HepG2 (cell line): ENCODE measurements around the gene TEX19. TPM values are rescaled to one million over a fixed set of nuclear protein-coding genes. Genes with fewer than 3 reads are reported as not detected.

Experiments used
- ATAC-seq: fragments of 200-7000 bp; cut with Tn5 transposase; 3 replicates; pipeline ENCODE4 v1.9.1; 2020; ENCODE audit warnings: mild to moderate bottlenecking, moderate library complexity
- BruUV-seq: library from RNA; stranded (reverse); fragments of 400-500 nt; replicated peaks from 2 replicates; lab custom pipeline; 2021; lab: Mats Ljungman, UMichigan
- CTCF ChIA-PET: fragments of 300-600 bp; formaldehyde crosslinking; extraction: SDS; loops from one replicate; lab custom pipeline; 2021; ENCODE audit warnings: low total read pairs, inconsistent platforms, low intra/inter-chr PET ratio; lab: Yijun Ruan, JAX
- POLR2A ChIA-PET: fragments of 350-600 bp; sonication (Branson Sonifier 250); formaldehyde crosslinking; loops from one replicate; lab custom pipeline; 2020; ENCODE audit warnings: antibody characterized with exemption, inconsistent platforms; lab: Yijun Ruan, JAX
- DNase-seq: peaks from one replicate; pipeline ENCODE4 v3.0.0-alpha.2; 2015; ENCODE audit warnings: low spot score
- FAIRE-seq: peaks from 3 replicates; lab custom pipeline; 2011; peaks lifted over from hg19 to GRCh38; lab: Jason Lieb, UNC
- H2AFZ ChIP-seq: one replicate; pipeline ENCODE4 v1.6.1; 2011; ENCODE audit warnings: low read length, inconsistent platforms
- H3K27ac ChIP-seq: fragments of 300-600 bp; 3 replicates; pipeline ENCODE4 v1.8.0; 2011; ENCODE audit warnings: mixed run types, mild to moderate bottlenecking, mixed read lengths, low read length, inconsistent platforms; ENCODE audit not compliant: insufficient read depth; ENCODE audit errors: extremely low read length
- H3K27me3 ChIP-seq, 2 experiments: fragments of 200-600 bp in 1 of 2; 2 replicates in 1 of 2; 3 replicates in 1 of 2; pipeline versions ENCODE4 v1.6.0 to v1.8.0; 2011; ENCODE audit warnings: low read length in 2 of 2, mild to moderate bottlenecking in 2 of 2, moderate library complexity in 2 of 2, inconsistent platforms in 1 of 2; ENCODE audit not compliant: insufficient read depth in 2 of 2, control insufficient read depth in 1 of 2
- H3K36me3 ChIP-seq, 2 experiments: fragments of 200-600 bp in 1 of 2; replicated peaks in 1 of 2; 2 replicates in 1 of 2; 3 replicates in 1 of 2; pipeline versions ENCODE4 v1.5.1 to v1.8.0; 2011; ENCODE audit warnings: low read length in 2 of 2, inconsistent platforms in 1 of 2; ENCODE audit not compliant: insufficient read depth in 2 of 2, control insufficient read depth in 1 of 2
- H3K4me1 ChIP-seq: 2 replicates; pipeline ENCODE4 v1.5.1; 2012; ENCODE audit warnings: low read length, inconsistent platforms; ENCODE audit not compliant: insufficient read depth
- H3K4me2 ChIP-seq: 2 replicates; pipeline ENCODE4 v1.6.0; 2011; ENCODE audit warnings: low read depth, low read length, inconsistent platforms
- H3K4me3 ChIP-seq, 3 experiments: fragments of 200-600 bp in 1 of 3; sonication (generic), shearing (Covaris generic) in 1 of 3; replicated peaks in 1 of 3; 2 replicates each; pipeline ENCODE4 v1.5.1; 2011 to 2016; ENCODE audit warnings: low read length in 3 of 3, inconsistent platforms in 2 of 3, low read depth in 2 of 3, mild to moderate bottlenecking in 2 of 3, control low read depth in 1 of 3, mixed read lengths in 1 of 3; ENCODE audit not compliant: insufficient read depth in 1 of 3
- H3K79me2 ChIP-seq: one replicate; pipeline ENCODE4 v1.6.1; 2011; ENCODE audit warnings: low read length, inconsistent platforms; ENCODE audit not compliant: insufficient read depth
- H3K9ac ChIP-seq: 2 replicates; pipeline ENCODE4 v1.6.0; 2011; ENCODE audit warnings: mild to moderate bottlenecking, low read depth, low read length, inconsistent platforms; ENCODE audit not compliant: insufficient read depth
- H3K9me3 ChIP-seq: 2 replicates; pipeline ENCODE4 v1.5.1; 2012; ENCODE audit warnings: mild to moderate bottlenecking, low read length
- H4K20me1 ChIP-seq: 2 replicates; pipeline ENCODE4 v1.6.0; 2011; ENCODE audit warnings: inconsistent platforms, mild to moderate bottlenecking, low read length, moderate library complexity; ENCODE audit not compliant: insufficient read depth
- AGO2 ChIP-seq: fragments of 200-400 bp; formaldehyde crosslinking; optimal IDR thresholded peaks from 2 replicates; pipeline ENCODE3; 2017; ENCODE audit warnings: mild to moderate bottlenecking, low read depth, low read length, moderate library complexity
- EED ChIP-seq: sonication (generic); formaldehyde crosslinking; IDR thresholded peaks from 2 replicates; pipeline ENCODE4 v1.5.0; 2020; ENCODE audit warnings: mild to moderate bottlenecking, missing genetic modification reagents
- ZBTB2 ChIP-seq: sonication (generic); formaldehyde crosslinking; IDR thresholded peaks from 2 replicates; pipeline ENCODE4 v1.8.0; 2022; ENCODE audit warnings: low read depth, missing genetic modification reagents
- ZBTB33 ChIP-seq: sonication (generic); formaldehyde crosslinking; IDR thresholded peaks from 2 replicates; pipeline ENCODE4 v1.4.0; 2020; ENCODE audit warnings: missing genetic modification reagents
- ZNF317 ChIP-seq: sonication (generic); formaldehyde crosslinking; IDR thresholded peaks from 2 replicates; pipeline ENCODE4 v1.5.0; 2020; ENCODE audit warnings: mild to moderate bottlenecking, missing genetic modification reagents
- ZNF850 ChIP-seq: sonication (generic); formaldehyde crosslinking; conservative IDR thresholded peaks from 2 replicates; pipeline ENCODE4 v1.9.0; 2021; ENCODE audit warnings: mild to moderate bottlenecking, missing genetic modification reagents
- WGBS: methylation state at CpG from one replicate; pipeline ENCODE4 v1.1.6; 2017; ENCODE audit warnings: low lambda C conversion rate; 5-methylcytosine and 5-hydroxymethylcytosine counted together
- in situ Hi-C: cut with HindIII; loops from 2 replicates; pipeline ENCODE4 v1.10.0; 2017; ENCODE audit warnings: low pct_unique_long_range_greater_than_20kb; ENCODE audit not compliant: extremely low pct_ligation_motif_present
- intact Hi-C: fragments of 100-400 bp; cut with micrococcal nuclease; formaldehyde crosslinking; loops from one replicate; pipeline ENCODE4 v1.10.0; 2022; ENCODE audit not compliant: unreplicated experiment
- polyA plus RNA-seq, 8 experiments: library from polyadenylated mRNA; depleted of rRNA in 3 of 8; stranded (reverse) in 7 of 8; unstranded in 1 of 8; fragments of >200 nt; fragmentation: Illumina TruSeq in 4 of 8; extraction: Trizol in 4 of 8; gene quantifications; 2 replicates each; pipeline versions ENCODE4 v1.2.1 to v1.2.3, GENCODE V29; 2011 to 2016; ENCODE audit warnings: low read depth in 4 of 8, missing spikeins in 1 of 8, mixed read lengths in 1 of 8; ENCODE audit not compliant: insufficient read depth in 1 of 8
- total RNA-seq, 5 experiments: library from RNA; depleted of rRNA; stranded (reverse); fragments of >200 nt; fragmentation: Illumina TruSeq; extraction: Trizol; gene quantifications; 2 replicates each; pipeline ENCODE4 v1.2.3, GENCODE V29; 2016; ENCODE audit warnings: low read depth in 1 of 5

The TEX19 gene
- total and polyA plus RNA-seq, 2 of the 13 experiments (the other 11 are each of a cell fraction or from before 2014, with no cell fraction given) = 1.3 to 6.0 TPM

GRCh38 chr17:82333279-82334171 is 25.5 kb upstream of the TEX19 start, which contains the start of gene SECTM1:
SECTM1 (minus strand) TSS chr17:82333766; CDS start chr17:82327240, 6,526 bp downstream.
- peak within 1 kb of the TSS; percentile 71 for H3K4me2 ChIP-seq
- no peak for DNase-seq
- no peak for FAIRE-seq
- CTCF ChIA-PET = no interaction called here
- H3K79me2 ChIP-seq = peaks cover 1% of the 10 kb centered on the region
- WGBS = 96% methylated on average over 86 of the region's 90 CpGs
- peak within 1 kb of the TSS; percentile 45 for H3K9ac ChIP-seq
- H3K36me3 ChIP-seq = no peaks in the 10 kb centered on the region
- ATAC-seq = no peak
- H3K9me3 ChIP-seq = no peaks in the 10 kb centered on the region
- POLR2A ChIA-PET = interaction anchor here (1.2 to 20.8 kb wide), 4 partner anchors 10 to 33 kb away, joined by 3 to 270 read pairs (median 24); no protein-coding TSS in a partner anchor
- no peaks in the 10 kb centered on the region for H4K20me1 ChIP-seq
- H2AFZ ChIP-seq = no peak within 1 kb of the TSS
- intact Hi-C loops (loop anchor here (10.0 kb wide), 1 partner anchor 181 kb away; the partner anchor contains the start of gene FOXK2), in situ Hi-C loops (no loop called here)
- no TSS peak for BruUV-seq
- peak within 1 kb of the TSS; percentile 38 for H3K27ac ChIP-seq
- H3K27me3 ChIP-seq = no peaks in the 10 kb centered on the region
- peak within 1 kb of the TSS in 2 of 3 experiments; percentile 31 to 63; a peak in 4 of 6 replicates for H3K4me3 ChIP-seq
- 0 out of 2 replicates have a peak, but pooled peaks have one; percentile 5 for TF ChIP-seq EED (CRISPR knock-in tag)
- TF ChIP-seq ZBTB33 (CRISPR knock-in tag) = peak; percentile 52
- peak; percentile 5 for TF ChIP-seq AGO2
- no peak for TF ChIP-seq ZNF317
- 0 out of 2 replicates have a peak, but pooled peaks have one; percentile 12 for TF ChIP-seq ZBTB2 (CRISPR knock-in tag)
- no peak for TF ChIP-seq ZNF850
- peaks cover 89% of the 10 kb centered on the region for H3K4me1 ChIP-seq
